ENCODE data around the gene MARK1.

DNA sequence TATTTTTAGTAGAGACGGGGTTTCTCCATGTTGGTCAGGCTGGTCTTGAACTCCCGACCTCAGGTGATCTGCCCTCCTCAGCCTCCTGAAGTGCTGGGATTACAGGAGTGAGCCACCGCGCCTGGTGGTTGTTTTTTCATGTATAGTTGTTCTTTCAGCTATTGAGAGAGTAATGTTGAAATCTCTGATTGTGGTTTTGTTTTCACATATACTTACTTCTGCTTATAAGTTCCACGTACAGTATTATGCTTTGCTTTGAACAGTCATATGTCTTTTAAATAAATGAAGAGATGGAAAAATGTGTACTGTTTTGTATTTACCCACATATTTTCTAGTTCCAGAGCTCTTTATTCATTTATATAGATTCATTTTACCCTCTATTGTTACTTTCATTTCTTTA is 44.5 kb downstream of the MARK1 start:
- TF ChIP-seq BHLHE40 (IDR thresholded peaks at IDR 0.05; ENCODE audit: borderline replicate concordance in 1 of 2, low read depth in 2 of 2, low read length in 1 of 2) = no peak
- TF ChIP-seq, protein P1, sequence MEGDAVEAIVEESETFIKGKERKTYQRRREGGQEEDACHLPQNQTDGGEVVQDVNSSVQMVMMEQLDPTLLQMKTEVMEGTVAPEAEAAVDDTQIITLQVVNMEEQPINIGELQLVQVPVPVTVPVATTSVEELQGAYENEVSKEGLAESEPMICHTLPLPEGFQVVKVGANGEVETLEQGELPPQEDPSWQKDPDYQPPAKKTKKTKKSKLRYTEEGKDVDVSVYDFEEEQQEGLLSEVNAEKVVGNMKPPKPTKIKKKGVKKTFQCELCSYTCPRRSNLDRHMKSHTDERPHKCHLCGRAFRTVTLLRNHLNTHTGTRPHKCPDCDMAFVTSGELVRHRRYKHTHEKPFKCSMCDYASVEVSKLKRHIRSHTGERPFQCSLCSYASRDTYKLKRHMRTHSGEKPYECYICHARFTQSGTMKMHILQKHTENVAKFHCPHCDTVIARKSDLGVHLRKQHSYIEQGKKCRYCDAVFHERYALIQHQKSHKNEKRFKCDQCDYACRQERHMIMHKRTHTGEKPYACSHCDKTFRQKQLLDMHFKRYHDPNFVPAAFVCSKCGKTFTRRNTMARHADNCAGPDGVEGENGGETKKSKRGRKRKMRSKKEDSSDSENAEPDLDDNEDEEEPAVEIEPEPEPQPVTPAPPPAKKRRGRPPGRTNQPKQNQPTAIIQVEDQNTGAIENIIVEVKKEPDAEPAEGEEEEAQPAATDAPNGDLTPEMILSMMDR (IDR thresholded peaks at IDR 0.05 in 2 of 3, conservative IDR thresholded peaks at IDR 0.05 in 1 of 3; ENCODE audit: control insufficient read depth in 2 of 3, extremely low read depth in 1 of 3, insufficient read depth in 1 of 3, low read depth in 3 of 3, low read length in 3 of 3) = no peak

Measured in GM12878 (cell line).